Fibroblast of lung (primary cell): ENCODE data around the gene LRRTM1.

Experiments
- CTCF ChIP-seq, 2 donors: IDR thresholded peaks in 1 of 2; conservative IDR thresholded peaks in 1 of 2; 1 replicate in 1 of 2; 2 replicates in 1 of 2; pipeline ENCODE4 v1.5.1; 2011 to 2012; ENCODE audit warnings: low read length in 2 of 2, control low read depth in 1 of 2, inconsistent platforms in 1 of 2, low read depth in 1 of 2, mild to moderate bottlenecking in 1 of 2
- EZH2 ChIP-seq: IDR thresholded peaks from 2 replicates; pipeline ENCODE4 v1.5.1; 2012; ENCODE audit warnings: low read length, control low read depth, mild to moderate bottlenecking; ENCODE audit errors: missing control alignments

GRCh38 chr2:80281049-80281448 lies 23.5 kb downstream of the LRRTM1 start:
- TF ChIP-seq CTCF (conservative IDR thresholded peaks at IDR 0.05 in 1 of 2, IDR thresholded peaks at IDR 0.05 in 1 of 2; ENCODE audit: low read depth in 1 of 2, low read length in 2 of 2) = no peak
- no peak for TF ChIP-seq EZH2
